IPS-11a (cell line): Measurements from ENCODE around the gene MIS18A.

Experiments
- H3K4me3 ChIP-seq: one replicate; pipeline ENCODE4 v1.5.1; 2013; ENCODE audit warnings: low read depth, low read length, control low read depth

The MIS18A gene

GRCh38 chr21:32256873-32257620 lies 21.8 kb downstream of the MIS18A start:
- no peak overlapping the region for H3K4me3 ChIP-seq

DNA sequence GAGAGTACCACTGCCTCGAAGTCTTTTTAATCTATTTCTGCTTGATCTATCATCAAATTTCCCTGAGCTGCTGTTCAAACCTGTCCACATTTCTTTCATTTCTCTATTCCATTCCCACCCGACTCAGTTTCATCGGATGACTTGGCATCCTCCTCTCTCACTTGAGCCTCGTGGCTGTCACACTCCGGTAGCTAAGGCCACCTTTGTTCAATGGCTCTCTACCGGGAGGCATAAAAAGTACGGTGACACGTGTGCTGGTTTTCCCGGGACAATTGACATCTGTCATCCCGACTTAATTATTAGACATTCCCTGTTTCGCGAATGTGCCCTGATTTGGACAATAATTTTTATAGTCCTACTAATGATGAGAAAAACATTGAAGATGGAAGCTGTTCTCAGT lies 22.6 kb downstream of the MIS18A start:
- H3K4me3 ChIP-seq: no peak overlapping the region

GRCh38 chr21:32253215-32253641 lies 25.6 kb downstream of the MIS18A start:
- H3K4me3 ChIP-seq: no peak overlapping the region

DNA sequence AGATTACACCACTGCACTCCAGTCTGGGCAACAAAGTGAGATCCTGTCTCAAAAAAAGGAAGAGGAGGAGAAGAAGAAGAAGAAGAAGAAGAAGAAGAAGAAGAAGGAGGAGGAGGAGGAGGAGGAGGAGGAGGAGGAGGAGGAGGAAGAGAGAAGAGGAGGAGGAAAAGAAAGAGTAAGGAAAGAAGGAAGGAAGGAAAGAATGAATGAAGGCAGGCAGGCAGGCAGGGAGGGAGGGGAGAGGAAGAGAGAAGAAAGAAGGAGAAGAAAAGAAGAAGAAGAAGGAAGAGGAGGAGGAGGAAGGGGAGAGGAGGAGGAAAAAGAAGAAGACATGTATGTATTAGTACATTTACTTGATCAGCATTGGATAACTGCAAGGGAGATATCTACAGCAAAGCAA lies 26.7 kb downstream of the MIS18A start:
- no peak overlapping the region for H3K4me3 ChIP-seq

DNA sequence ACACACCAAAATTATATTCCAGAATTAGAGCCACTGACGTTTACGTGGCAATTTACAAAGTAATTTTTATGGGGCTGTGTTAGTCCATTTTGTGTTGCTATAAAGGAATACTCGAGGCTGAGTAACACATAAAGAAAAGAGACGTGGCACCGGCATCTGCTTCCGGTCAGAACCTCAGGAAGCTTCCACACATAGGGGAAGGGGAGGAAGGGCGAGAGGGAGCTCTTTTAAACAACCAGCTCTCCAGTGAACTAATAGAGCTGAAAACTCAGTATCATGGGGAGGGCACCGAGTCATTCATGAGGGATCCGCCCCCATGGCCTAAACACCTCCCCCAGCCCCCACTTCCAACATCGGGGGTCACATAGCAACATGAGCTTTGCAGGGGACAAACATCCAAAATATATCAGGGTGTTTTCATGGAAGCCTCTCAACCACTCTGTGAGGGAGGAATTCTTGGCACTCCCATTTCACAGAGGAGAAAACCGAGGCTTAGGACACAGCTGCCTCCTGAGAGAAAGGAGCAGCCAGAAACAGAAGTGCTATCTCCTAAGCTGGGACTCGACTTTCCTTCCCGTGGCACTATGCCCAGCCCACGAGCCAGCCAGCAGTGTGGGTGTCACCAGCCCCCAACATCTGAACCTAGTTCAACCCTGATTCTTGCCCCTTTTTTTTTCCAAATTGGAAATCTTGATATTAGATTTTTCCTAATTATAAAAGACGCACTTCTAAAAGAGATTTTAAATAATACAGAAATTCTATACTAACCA lies 29.2 kb downstream of the MIS18A start:
- no peak overlapping the region for H3K4me3 ChIP-seq

GRCh38 chr21:32248571-32249461 lies 30.0 kb downstream of the MIS18A start:
- no peak overlapping the region for H3K4me3 ChIP-seq

- no peak overlapping the region for H3K4me3 ChIP-seq
Observed at GRCh38 chr21:32246571-32247140, 32.2 kb downstream of the MIS18A start.

DNA sequence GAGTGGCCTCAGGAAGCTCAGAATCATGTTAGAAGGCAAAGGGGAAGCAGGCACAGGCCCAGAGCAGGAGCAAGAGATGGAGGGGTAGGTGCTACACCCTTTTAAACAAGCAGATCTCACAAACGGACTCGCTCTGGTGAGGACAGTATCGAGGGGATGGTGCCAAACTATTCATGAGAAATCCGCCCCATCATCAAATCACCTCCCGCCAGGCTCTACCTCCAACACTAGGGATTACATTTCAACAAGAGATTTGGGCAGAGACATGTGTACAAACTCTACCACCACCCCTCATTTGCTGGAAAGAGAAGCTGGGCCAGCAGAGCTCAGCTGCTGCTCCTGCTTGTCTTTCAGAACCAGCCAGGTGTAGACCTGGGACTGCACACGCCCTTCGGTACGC lies 32.9 kb downstream of the MIS18A start:
- H3K4me3 ChIP-seq: no peak overlapping the region

- no peak overlapping the region for H3K4me3 ChIP-seq
Observed at GRCh38 chr21:32240851-32241687, 37.8 kb downstream of the MIS18A start.

- no peak overlapping the region for H3K4me3 ChIP-seq
Observed at GRCh38 chr21:32239551-32239950, 39.3 kb downstream of the MIS18A start.

DNA sequence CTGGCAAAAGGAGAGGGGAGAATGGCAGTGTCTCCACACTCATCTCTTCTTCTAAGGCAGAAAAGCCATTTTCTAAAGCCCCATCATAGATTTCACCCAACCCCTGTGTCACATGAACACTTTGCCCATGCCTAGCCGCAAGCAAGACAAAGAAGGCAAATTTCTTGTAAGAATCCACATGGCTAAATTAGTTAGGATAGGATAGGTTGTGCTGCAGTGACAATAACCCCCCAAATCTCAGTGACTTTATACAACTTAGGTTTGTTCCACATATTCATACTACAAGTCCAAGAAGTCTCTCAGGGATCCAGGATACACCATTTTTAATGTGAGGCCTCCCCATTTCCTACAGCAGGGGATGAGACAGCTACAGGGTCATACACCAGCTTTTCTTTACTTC lies 40.8 kb downstream of the MIS18A start:
- no peak overlapping the region for H3K4me3 ChIP-seq

DNA sequence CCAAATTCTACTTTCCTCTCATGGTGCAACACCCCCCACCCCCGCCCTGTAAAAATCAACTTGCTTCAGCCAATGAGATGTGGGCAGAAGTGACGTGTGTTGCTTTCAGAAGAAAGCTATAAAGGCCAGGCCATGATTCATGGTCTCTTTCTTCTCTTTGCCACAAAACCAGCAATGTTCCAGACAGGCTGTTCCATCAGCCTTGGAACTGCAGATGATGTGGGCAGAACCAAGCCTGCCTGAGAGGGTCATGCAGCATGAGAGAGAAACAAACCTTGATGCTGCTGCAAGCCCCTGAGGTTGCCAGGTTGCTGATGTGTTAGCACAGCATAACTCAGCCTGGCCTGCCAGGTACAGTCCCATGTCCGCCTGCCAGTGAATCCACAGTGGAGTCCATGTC lies 41.8 kb downstream of the MIS18A start:
- H3K4me3 ChIP-seq: no peak overlapping the region

GRCh38 chr21:32233722-32234301 lies 45.0 kb downstream of the MIS18A start:
- H3K4me3 ChIP-seq: no peak overlapping the region

DNA sequence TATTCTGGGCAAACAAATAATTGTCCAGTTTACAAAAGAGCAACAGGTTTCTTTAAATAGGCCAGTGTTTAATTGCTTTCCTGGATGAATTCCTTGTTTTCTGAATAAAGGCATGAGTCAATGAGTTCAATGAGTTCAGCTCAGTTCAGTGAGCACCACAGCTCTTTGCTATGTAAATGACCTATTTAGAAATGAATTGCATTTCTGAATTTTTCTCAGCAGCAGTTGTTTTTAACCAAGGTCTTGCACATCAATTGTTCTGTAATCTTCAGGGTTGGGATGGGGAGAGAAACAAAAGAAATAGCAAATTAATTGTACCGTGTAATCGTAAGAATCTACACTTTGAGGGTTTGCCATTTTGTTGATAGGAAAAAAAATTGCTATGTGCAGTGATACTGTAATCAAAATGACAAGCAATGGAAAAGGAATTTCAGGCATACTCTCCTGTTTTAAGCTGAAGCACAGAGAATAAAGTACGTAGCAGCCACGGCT lies 45.7 kb downstream of the MIS18A start:
- no peak overlapping the region for H3K4me3 ChIP-seq

DNA sequence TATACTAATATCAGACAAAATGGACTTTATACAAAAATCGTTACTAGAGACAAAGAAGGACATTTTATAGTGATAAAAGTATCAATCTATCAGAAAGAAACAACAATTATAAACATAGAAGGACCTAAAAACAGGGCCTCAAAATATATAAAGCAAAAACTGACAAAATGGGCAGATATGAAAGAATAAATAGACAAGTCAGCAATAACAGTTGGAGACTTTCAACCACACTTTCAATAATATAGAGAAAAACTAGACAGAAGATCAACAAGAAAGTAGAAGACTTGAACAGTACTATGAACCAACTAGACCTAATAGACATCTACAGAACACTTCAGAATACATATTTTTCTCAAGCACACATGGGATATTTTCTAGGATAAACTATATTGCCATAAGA lies 52.4 kb downstream of the MIS18A start:
- H3K4me3 ChIP-seq: no peak overlapping the region
